Measurements from ENCODE around the gene HIVEP2.

HIVEP2 gene

DNA sequence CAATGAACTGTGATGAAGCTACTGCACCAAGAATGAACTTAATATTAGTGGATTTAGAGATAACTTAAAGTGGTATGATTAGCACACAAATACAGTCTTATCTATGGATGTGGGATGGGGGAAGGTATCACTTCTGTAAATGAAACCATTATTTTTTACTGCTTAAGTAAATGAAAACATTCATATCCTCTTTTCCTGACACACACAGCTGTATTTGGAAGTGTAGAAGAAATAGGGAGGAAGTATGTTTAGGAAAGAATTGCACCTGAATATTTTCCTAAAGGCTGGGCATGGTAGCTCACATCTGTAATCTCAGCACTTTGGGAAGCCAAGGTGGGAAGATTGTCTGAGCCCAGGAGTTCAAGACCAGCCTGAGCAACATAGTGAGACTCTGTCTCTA, 96.8 kb downstream of the HIVEP2 start:
- H3K4ac ChIP-seq (ENCODE audit: low read depth, low read length): no peak overlapping the region
- no peak overlapping the region for H3K4me3 ChIP-seq (ENCODE audit: low read depth, low read length)
- H4K8ac ChIP-seq (ENCODE audit: low read depth, low read length): no peak overlapping the region
- H3K36me3 ChIP-seq (ENCODE audit: control insufficient read depth in 1 of 2, insufficient read depth in 2 of 2, low read length in 2 of 2): no peaks in the 10 kb centered on the region
- no peak overlapping the region for H4K12ac ChIP-seq (ENCODE audit: low read depth, low read length)
- DNase-seq: no peak
- no peak overlapping the region for H2AK5ac ChIP-seq (ENCODE audit: low read length)
- H2AFZ ChIP-seq (ENCODE audit: insufficient read depth, low read length, poor library complexity): no peak overlapping the region
- H3K79me1 ChIP-seq (ENCODE audit: low read length): peaks cover 6% of the 10 kb centered on the region
- H3K9me3 ChIP-seq (ENCODE audit: insufficient read depth, low read depth, low read length): no peaks in the 10 kb centered on the region
- H3K4me1 ChIP-seq (ENCODE audit: control insufficient read depth in 1 of 2, insufficient read depth in 2 of 2, low read length in 2 of 2): peaks cover 7 to 13% of the 10 kb centered on the region in 2 experiments
- H3K4me2 ChIP-seq (ENCODE audit: low read length): no peak overlapping the region
- H3K23ac ChIP-seq (ENCODE audit: low read length): no peak overlapping the region
- H2BK5ac ChIP-seq (ENCODE audit: low read depth, low read length, poor library complexity): no peak overlapping the region
- no peak overlapping the region for H4K91ac ChIP-seq (ENCODE audit: low read depth, low read length)
- H3K18ac ChIP-seq (ENCODE audit: low read length): no peak overlapping the region
- no peak overlapping the region for H3K14ac ChIP-seq (ENCODE audit: low read length)
- H3K27me3 ChIP-seq (ENCODE audit: insufficient read depth, low read length): no peaks in the 10 kb centered on the region
- H3K79me2 ChIP-seq (ENCODE audit: control insufficient read depth, insufficient read depth, low read length, poor library complexity): no peaks in the 10 kb centered on the region
- no peak overlapping the region for H3K27ac ChIP-seq (ENCODE audit: low read depth, low read length)
- H3K9ac ChIP-seq (ENCODE audit: low read length): no peak overlapping the region
- H2BK12ac ChIP-seq (ENCODE audit: low read length): no peak overlapping the region
- no peak overlapping the region for H2BK120ac ChIP-seq (ENCODE audit: insufficient read depth, low read length, poor library complexity)

DNA sequence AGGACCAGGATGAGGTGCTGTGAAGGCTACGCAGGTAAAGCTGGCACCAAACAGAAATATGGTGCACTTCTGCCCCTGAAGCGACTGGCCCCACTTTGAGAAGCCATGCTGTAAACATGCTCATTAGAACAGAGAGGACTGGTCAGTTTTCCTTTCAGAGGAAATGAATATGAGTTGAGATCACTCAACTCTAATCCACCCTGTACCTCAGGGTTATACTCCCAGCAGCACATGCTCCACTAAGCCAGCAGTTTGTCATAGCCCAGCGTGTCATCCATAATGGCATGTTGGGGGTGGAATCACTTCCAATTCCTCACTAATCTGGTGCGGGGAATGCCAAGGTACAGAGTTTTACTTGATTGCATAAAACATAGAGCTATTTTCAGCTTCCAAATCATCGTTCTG, 98.1 kb downstream of the HIVEP2 start:
- H3K23ac ChIP-seq (ENCODE audit: low read length): no peak overlapping the region
- peak overlapping the region; percentile 17 for H3K14ac ChIP-seq (ENCODE audit: low read length)
- H2BK120ac ChIP-seq (ENCODE audit: insufficient read depth, low read length, poor library complexity): peak overlapping the region; percentile 41
- H3K4me2 ChIP-seq (ENCODE audit: low read length): no peak overlapping the region
- no peak overlapping the region for H4K12ac ChIP-seq (ENCODE audit: low read depth, low read length)
- no peak overlapping the region for H4K8ac ChIP-seq (ENCODE audit: low read depth, low read length)
- no peaks in the 10 kb centered on the region for H3K79me2 ChIP-seq (ENCODE audit: control insufficient read depth, insufficient read depth, low read length, poor library complexity)
- H2BK12ac ChIP-seq (ENCODE audit: low read length): peak overlapping the region; percentile 23
- H2BK5ac ChIP-seq (ENCODE audit: low read depth, low read length, poor library complexity): peak overlapping the region; percentile 14
- peak overlapping the region; percentile 73 for H3K27ac ChIP-seq (ENCODE audit: low read depth, low read length)
- H3K4ac ChIP-seq (ENCODE audit: low read depth, low read length): no peak overlapping the region
- H2AK5ac ChIP-seq (ENCODE audit: low read length): no peak overlapping the region
- peaks cover 7 to 13% of the 10 kb centered on the region in 2 experiments for H3K4me1 ChIP-seq (ENCODE audit: control insufficient read depth in 1 of 2, insufficient read depth in 2 of 2, low read length in 2 of 2)
- DNase-seq: peak; percentile 66 to 76
- H2AFZ ChIP-seq (ENCODE audit: insufficient read depth, low read length, poor library complexity): peak overlapping the region; percentile 30
- WGBS (ENCODE audit: extremely low coverage, insufficient coverage, insufficient read length): no CpG with 5 or more reads among the region's 5 CpGs
- H3K4me3 ChIP-seq (ENCODE audit: low read depth, low read length): no peak overlapping the region
- peak overlapping the region; percentile 55 for H4K91ac ChIP-seq (ENCODE audit: low read depth, low read length)
- H3K9ac ChIP-seq (ENCODE audit: low read length): no peak overlapping the region
- peaks cover 8% of the 10 kb centered on the region for H3K79me1 ChIP-seq (ENCODE audit: low read length)
- H3K27me3 ChIP-seq (ENCODE audit: insufficient read depth, low read length): no peaks in the 10 kb centered on the region
- no peaks in the 10 kb centered on the region for H3K36me3 ChIP-seq (ENCODE audit: control insufficient read depth in 1 of 2, insufficient read depth in 2 of 2, low read length in 2 of 2)
- no peak overlapping the region for H3K18ac ChIP-seq (ENCODE audit: low read length)
- H3K9me3 ChIP-seq (ENCODE audit: insufficient read depth, low read depth, low read length): no peaks in the 10 kb centered on the region

DNA sequence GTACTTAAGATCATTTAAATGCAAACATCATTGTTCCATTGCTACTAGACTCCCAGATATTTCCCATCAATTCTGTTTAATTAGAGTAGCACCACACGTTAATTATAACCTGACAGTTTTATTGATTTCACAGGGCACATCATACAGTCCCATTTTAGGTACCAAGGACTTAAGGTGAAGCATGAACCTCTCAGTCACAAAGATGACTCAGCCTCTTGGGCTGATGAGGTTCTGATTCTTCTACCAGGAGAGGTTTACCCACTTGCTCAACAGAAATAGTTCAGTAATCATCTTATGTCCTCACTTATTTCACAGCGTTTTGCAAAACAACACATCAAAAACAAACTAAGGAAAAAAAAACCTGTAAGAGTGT, 98.5 kb downstream of the HIVEP2 start:
- Histone ChIP-seq H3K4me3 (ENCODE audit: low read depth, low read length) (no peak overlapping the region), H4K91ac (ENCODE audit: low read depth, low read length) (no peak overlapping the region), H3K18ac (ENCODE audit: low read length) (no peak overlapping the region), H3K27me3 (ENCODE audit: insufficient read depth, low read length) (no peaks in the 10 kb centered on the region), H3K23ac (ENCODE audit: low read length) (no peak overlapping the region), H2BK12ac (ENCODE audit: low read length) (peak overlapping the region; percentile 23), H3K27ac (ENCODE audit: low read depth, low read length) (peak overlapping the region; percentile 73), H3K79me1 (ENCODE audit: low read length) (peaks cover 8% of the 10 kb centered on the region), H3K79me2 (ENCODE audit: control insufficient read depth, insufficient read depth, low read length, poor library complexity) (no peaks in the 10 kb centered on the region), H3K14ac (ENCODE audit: low read length) (no peak overlapping the region), H2AK5ac (ENCODE audit: low read length) (no peak overlapping the region), H2BK5ac (ENCODE audit: low read depth, low read length, poor library complexity) (no peak overlapping the region), H3K4ac (ENCODE audit: low read depth, low read length) (no peak overlapping the region), H3K4me1 (ENCODE audit: control insufficient read depth in 1 of 2, insufficient read depth in 2 of 2, low read length in 2 of 2) (peaks cover 7 to 13% of the 10 kb centered on the region in 2 experiments), H3K9ac (ENCODE audit: low read length) (no peak overlapping the region), H3K4me2 (ENCODE audit: low read length) (peak overlapping the region; percentile 48), H3K9me3 (ENCODE audit: insufficient read depth, low read depth, low read length) (no peaks in the 10 kb centered on the region), H2AFZ (ENCODE audit: insufficient read depth, low read length, poor library complexity) (no peak overlapping the region), H2BK120ac (ENCODE audit: insufficient read depth, low read length, poor library complexity) (no peak overlapping the region), H3K36me3 (ENCODE audit: control insufficient read depth in 1 of 2, insufficient read depth in 2 of 2, low read length in 2 of 2) (no peaks in the 10 kb centered on the region), H4K12ac (ENCODE audit: low read depth, low read length) (no peak overlapping the region), H4K8ac (ENCODE audit: low read depth, low read length) (no peak overlapping the region)
- WGBS (ENCODE audit: extremely low coverage, insufficient coverage, insufficient read length): no CpG with 5 or more reads among the region's 2 CpGs
- DNase-seq: peak; percentile 35 to 59

DNA sequence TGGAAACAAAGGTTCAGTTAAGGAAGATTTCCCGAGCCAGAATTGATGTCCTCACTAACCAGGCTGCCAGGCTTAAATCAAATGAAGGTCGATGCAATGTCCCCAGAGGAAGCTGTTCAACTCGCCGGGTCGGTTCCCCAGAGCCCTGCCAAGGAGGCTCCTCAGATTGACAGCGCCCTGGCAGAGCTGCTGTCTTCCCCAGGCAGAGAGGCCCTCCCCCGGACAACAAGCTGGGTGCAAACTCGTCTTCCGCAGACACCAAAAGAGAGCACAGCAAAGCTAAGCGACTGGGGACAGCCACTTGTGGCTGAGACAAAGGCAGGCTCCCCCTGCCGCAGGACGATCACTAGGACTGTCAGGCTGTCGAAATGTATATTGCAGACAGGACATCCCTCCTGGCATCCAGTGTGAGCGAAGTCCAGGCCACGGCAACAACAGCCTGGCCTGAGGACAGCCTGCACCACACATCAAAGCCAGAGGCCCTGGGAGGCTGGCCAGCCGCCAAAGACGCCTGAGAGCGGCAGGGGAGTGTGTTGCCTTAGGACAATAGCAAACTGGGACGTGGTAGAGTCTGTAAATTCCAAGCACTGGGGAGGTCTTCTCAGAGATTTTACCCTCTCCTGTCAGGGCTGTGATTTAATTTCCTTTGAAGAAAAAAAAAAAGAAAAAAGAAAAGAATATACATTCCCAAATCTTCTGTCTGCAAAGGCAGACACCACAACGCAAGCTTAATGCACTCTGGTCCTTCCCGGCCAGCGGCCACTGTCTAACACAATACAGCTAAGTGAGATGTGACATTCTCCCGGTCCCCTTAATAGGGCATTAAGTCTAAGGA, 99.1 kb downstream of the HIVEP2 start:
- H2BK12ac ChIP-seq (ENCODE audit: low read length): peak overlapping the region; percentile 90
- H3K4me3 ChIP-seq (ENCODE audit: low read depth, low read length): no peak overlapping the region
- no peaks in the 10 kb centered on the region for H3K36me3 ChIP-seq (ENCODE audit: control insufficient read depth in 1 of 2, insufficient read depth in 2 of 2, low read length in 2 of 2)
- H3K27ac ChIP-seq (ENCODE audit: low read depth, low read length): peak overlapping the region; percentile 97
- peak overlapping the region; percentile 12 for H2AFZ ChIP-seq (ENCODE audit: insufficient read depth, low read length, poor library complexity)
- no peaks in the 10 kb centered on the region for H3K27me3 ChIP-seq (ENCODE audit: insufficient read depth, low read length)
- peak overlapping the region; percentile 40 for H2AK5ac ChIP-seq (ENCODE audit: low read length)
- no peaks in the 10 kb centered on the region for H3K9me3 ChIP-seq (ENCODE audit: insufficient read depth, low read depth, low read length)
- H3K79me1 ChIP-seq (ENCODE audit: low read length): peaks cover 8% of the 10 kb centered on the region
- no peaks in the 10 kb centered on the region for H3K79me2 ChIP-seq (ENCODE audit: control insufficient read depth, insufficient read depth, low read length, poor library complexity)
- H2BK5ac ChIP-seq (ENCODE audit: low read depth, low read length, poor library complexity): peak overlapping the region; percentile 94
- H2BK120ac ChIP-seq (ENCODE audit: insufficient read depth, low read length, poor library complexity): peak overlapping the region; percentile 93
- peak overlapping the region; percentile 75 for H3K14ac ChIP-seq (ENCODE audit: low read length)
- H4K8ac ChIP-seq (ENCODE audit: low read depth, low read length): peak overlapping the region; percentile 85
- H3K4ac ChIP-seq (ENCODE audit: low read depth, low read length): no peak overlapping the region
- no peak overlapping the region for H3K23ac ChIP-seq (ENCODE audit: low read length)
- H3K4me2 ChIP-seq (ENCODE audit: low read length): peak overlapping the region; percentile 60
- H4K12ac ChIP-seq (ENCODE audit: low read depth, low read length): peak overlapping the region; percentile 60
- peak; percentile 63 to 81 for DNase-seq
- peak overlapping the region; percentile 77 for H3K18ac ChIP-seq (ENCODE audit: low read length)
- peak overlapping the region; percentile 91 for H4K91ac ChIP-seq (ENCODE audit: low read depth, low read length)
- peak overlapping the region; percentile 6 for H3K9ac ChIP-seq (ENCODE audit: low read length)
- peaks cover 7 to 13% of the 10 kb centered on the region in 2 experiments for H3K4me1 ChIP-seq (ENCODE audit: control insufficient read depth in 1 of 2, insufficient read depth in 2 of 2, low read length in 2 of 2)
- no CpG with 5 or more reads among the region's 23 CpGs for WGBS (ENCODE audit: extremely low coverage, insufficient coverage, insufficient read length)

Data from trophoblast cell (in vitro differentiated cells and primary cell).